Small intestine (tissue), 4 donors: Measurements from ENCODE around the gene TMEM98. TPM values are rescaled to one million over a fixed set of nuclear protein-coding genes. Genes with fewer than 3 reads are reported as not detected.

Source experiments
- polyA plus RNA-seq, 4 donors: library from polyadenylated mRNA; stranded (reverse) in 3 of 4; unstranded in 1 of 4; fragments of 200-250 nt in 3 of 4; fragments of 120-200 nt in 1 of 4; gene quantifications; one replicate each; pipeline versions ENCODE4 v1.2.1 to v1.2.3, GENCODE V29; 2013
- donor health status: healthy with polysubstance abuse.
- donor health status: Bipolar disorder and iron deficiency.
- donor health status: healthy.

TMEM98 gene
- polyA plus RNA-seq, 4 donors, result 52.8 to 203 (median 78.5) TPM

Other genes with a start within 250 kb of the TMEM98 start
- gene MYO1D, start 51.0 kb upstream of the TMEM98 start, polyA plus RNA-seq, result 10 to 100 TPM; 62.9 to 80.1 (median 73.6) TPM
- gene SPACA3, start 63.7 kb downstream of the TMEM98 start, polyA plus RNA-seq, result 1 to 10 TPM in 1 of 4 donors, under 1 TPM in 1, not detected in 2; 0.18 to 5.6 TPM